GM21515 (cell line): ENCODE results near the gene WNK2.
"Not testable (repeated sequence)": the region's sequence is repeated elsewhere in the genome, so short reads cannot be mapped to it uniquely, and the experiment has no call there.

Experiments
- ATAC-seq: cut with Tn5 transposase; IDR thresholded peaks from one replicate; pipeline ENCODE4 v1.9.1; 2021; ENCODE audit not compliant: unreplicated experiment

WNK2 gene

GRCh38 chr9:93326056-93326455 is 142.1 kb downstream of the WNK2 start:
- ATAC-seq: no peak

- no peak for ATAC-seq
Observed at GRCh38 chr9:93326654-93327053, 142.7 kb downstream of the WNK2 start.

DNA sequence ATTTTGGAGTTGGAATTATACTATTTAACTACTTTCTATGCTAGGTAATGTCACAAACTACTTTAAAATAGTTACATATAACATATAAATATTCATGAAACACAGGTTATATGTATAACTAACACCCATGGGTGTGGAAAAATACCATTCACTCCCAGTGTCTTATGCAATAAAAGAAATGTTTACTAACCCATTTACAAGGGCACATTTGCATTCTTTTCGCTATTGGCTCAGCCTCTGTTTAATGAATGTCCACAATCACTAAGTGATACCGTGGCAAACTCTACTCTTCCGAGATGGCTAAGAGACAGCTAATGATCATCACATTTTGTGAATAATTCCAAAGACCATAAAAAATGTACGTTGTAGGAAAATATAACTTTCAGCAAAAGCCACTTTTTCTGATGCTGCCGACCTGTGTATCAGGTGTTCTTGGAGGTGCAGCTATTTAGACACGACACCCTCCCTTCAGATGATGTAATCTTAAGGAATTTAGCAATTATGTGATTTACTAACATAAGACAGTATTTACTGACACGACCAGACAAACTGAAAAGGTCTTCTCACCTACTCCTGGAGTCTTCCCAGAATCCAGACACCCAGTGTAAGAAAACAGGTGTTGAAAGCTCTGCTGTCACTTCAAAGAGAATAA is 145.8 kb downstream of the WNK2 start:
- no peak for ATAC-seq

GRCh38 chr9:93332317-93332716 is 148.4 kb downstream of the WNK2 start:
- no peak for ATAC-seq

- no peak for ATAC-seq
Observed at GRCh38 chr9:93336720-93337119, 152.8 kb downstream of the WNK2 start.

GRCh38 chr9:93338196-93338595 is 154.3 kb downstream of the WNK2 start:
- not testable (repeated sequence) for ATAC-seq

DNA sequence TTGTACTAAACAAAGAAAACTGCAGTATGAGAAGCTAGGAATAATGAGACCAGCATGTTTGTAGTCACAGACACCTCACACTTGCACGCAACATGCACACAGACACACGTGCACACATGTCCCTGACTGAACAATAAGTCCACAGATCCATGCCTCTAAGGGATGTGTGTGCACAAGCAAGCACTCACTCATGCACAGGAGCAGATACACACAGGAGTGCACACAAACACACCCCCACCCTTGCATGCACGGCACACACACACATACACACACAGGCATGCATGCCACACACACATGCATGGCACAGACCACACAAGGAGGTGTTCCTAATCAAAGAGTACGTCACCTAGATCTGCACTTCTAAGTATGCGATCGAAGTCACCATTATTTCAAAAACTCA is 156.2 kb downstream of the WNK2 start:
- no peak for ATAC-seq

DNA sequence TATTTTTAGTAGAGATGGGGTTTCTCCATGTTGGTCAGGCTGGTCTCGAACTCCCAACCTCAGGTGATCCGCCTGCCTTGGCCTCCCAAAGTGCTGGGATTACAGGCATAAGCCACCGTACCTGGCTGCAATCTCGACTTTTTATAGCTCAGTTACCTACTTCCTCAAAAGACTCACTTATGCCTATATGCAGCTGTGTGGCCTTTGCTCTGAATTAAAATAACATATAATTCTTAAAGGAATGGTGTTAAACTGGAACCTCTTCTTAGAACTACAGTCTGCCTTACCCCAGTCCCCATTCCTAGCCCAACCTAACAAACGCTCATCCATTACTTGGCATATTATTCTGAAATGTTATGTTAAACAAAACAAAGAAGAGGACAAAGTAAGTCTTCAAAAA is 157.9 kb downstream of the WNK2 start:
- ATAC-seq: not testable (repeated sequence)

DNA sequence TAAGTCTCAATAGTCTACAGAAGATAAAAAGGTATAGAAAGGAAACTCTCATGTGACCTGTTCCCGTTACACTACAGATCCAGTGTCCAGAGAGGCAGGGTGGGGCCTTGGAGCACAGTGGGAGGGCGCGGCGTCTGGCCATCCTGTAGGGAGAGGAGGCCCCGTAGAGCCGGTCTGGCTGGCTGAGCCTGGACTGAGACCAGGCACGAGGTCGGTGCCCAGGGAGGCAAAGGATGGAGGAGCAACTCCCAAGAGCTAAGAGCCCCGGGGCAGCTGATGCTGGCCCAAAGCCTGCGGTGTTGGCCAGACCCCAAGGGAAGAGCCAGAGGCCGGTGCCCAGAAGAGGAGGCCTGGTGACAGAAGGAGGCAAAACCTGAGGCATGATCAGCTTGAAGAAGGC is 158.5 kb downstream of the WNK2 start:
- ATAC-seq: not testable (repeated sequence)

GRCh38 chr9:93343663-93344062 is 159.7 kb downstream of the WNK2 start:
- ATAC-seq: no peak

GRCh38 chr9:93345643-93346230 is 161.8 kb downstream of the WNK2 start:
- ATAC-seq: no peak

- no peak for ATAC-seq
Observed at GRCh38 chr9:93346231-93347112, 162.5 kb downstream of the WNK2 start.

DNA sequence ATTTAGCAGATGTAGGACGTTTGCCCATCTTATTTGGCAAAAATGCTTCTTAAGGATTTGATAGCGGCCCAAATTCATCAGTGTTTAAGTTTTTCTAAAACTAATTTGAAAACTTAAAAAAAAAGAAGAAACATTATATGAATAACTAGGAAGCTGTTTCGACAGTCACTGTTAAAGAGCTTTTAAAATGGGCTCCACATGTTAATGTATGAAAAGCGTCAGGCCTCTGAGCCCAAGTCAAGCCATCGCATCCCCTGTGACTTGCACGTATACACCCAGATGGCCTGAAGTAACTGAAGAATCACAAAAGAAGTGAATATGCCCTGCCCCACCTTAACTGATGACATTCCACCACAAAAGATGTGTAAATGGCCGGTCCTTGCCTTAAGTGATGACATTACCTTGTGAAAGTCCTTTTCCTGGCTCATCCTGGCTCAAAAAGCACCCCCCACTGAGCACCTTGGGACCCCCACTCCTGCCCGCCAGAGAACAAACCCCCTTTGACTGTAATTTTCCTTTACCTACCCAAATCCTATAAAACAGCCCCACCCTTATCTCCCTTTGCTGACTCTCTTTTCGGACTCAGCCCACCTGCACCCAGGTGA is 163.5 kb downstream of the WNK2 start:
- not testable (repeated sequence) for ATAC-seq

DNA sequence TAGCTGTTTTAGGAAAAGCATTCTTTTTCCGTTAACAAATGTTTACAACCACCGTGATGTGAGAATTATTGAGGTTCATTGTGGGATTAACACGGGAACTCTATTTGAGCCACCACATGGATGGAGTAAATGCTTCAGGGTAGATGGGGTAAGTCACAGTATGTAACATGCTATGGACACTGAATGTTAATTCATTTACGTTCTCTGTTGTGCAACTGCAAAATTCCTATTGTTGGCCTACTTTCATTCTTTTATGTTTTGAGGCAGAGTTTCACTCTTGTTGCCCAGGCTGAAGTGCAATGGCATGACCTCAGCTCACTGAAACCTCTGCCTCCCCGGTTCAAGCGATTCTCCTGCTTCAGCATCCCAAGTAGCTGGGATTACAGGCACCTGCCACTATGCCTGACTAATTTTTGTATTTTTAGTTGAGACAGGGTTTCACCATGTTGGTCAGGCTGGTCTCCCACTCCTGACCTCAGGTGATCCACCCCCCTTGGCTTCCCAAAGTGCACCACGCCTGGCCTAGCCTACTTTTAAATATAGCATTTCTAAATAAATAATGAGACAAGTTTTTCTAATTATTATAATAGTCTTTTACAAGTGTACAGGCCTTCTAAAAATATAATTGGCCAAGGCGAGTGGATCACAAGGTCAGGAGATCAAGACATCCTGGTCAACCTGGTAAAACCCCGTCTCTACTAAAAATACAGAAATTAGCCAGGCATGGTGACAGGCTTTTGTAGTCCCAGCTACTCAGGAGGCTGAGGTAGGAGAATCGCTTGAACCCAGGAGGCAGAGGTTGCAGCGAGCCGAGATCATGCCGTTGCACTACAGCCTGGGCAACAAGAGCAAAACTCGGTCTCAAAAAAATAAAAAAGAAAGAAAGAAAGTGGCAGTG is 169.7 kb downstream of the WNK2 start:
- ATAC-seq: not testable (repeated sequence)

DNA sequence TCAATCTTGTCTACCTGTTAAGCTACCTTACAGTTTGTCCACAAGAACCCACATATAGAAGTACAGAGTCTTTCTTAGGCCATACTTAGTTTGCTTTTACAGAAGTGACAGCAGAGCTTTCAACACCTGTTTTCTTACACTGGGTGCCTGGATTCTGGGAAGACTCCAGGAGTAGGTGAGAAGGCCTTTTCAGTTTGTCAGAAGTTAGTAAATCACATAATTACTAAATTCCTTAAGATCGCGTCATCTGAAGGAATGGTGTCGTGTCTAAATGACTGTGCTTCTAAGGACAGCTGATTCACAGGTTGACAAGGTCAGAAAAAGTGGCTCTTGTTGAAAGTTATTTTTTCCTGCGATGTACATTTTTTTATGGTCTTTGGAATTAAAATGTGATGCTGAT is 170.5 kb downstream of the WNK2 start:
- no peak for ATAC-seq

GRCh38 chr9:93355827-93356226 is 171.9 kb downstream of the WNK2 start:
- ATAC-seq: no peak

DNA sequence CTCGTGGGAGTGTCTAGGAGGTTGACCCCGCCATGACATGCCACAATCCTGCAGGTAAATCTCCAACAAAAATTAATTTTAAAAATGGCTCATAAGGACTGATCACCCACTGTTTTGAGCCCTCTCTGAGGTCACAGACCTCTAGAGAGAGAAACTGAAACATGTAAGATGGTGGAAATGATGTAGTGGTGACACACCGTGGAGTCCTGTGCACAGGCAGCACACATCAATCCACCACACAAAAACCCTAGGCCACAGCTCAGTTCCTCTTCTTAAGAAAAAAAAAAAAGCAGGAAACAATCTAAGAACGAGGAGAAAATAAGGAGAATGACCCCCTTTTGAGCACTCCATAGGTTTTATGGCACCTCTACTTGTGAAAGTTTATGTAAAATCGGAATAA is 173.7 kb downstream of the WNK2 start:
- ATAC-seq: no peak

GRCh38 chr9:93359907-93360306 is 176.0 kb downstream of the WNK2 start:
- not testable (repeated sequence) for ATAC-seq

GRCh38 chr9:93361995-93362394 is 178.1 kb downstream of the WNK2 start:
- ATAC-seq: no peak

DNA sequence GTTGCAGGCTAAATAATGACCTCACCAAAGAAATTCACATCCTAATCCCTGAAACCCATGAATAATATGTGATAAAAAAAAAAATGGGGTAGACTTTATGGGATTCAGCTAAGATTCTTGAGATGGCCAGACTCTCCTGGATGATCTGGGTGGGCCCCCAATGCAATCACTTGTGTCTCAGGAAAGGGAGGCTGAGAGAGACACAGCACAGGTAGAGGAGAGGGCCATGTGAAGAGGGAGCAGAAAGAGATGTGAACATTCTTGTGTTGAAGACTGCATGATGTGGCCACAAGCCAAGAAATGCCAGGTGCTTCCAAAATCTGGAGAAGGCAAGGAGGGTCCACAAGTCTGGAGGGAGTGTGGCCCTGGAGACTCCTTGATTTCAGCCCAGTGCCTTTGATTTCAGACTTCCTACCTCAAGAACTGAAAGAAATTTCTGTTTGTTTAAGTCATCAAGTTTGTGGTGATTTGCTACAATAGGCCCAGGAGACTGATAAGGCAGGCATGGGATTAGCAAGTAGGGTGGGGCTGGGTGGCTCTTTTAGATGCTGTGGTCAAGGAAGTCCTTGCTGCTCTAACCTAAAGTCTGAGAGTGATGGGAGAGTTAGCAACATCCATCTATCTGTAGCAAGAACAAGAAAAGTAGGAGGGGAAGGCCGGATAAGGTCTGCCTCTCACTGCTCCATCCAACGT is 180.9 kb downstream of the WNK2 start:
- no peak for ATAC-seq
